Kidney epithelial cell (primary cell): ENCODE data around the gene LAMC3. TPM values are rescaled to one million over a fixed set of nuclear protein-coding genes. Genes with fewer than 3 reads are reported as not detected.
"Not testable (repeated sequence)": the region's sequence is repeated elsewhere in the genome, so short reads cannot be mapped to it uniquely, and the experiment has no call there.

Experiments used
- DNase-seq: peaks from one replicate; pipeline ENCODE4 v3.0.0-alpha.2; 2010; ENCODE audit warnings: low read depth
- H3K27me3 ChIP-seq: 2 replicates; pipeline ENCODE4 v1.6.0; 2011; ENCODE audit warnings: low read length; ENCODE audit not compliant: control insufficient read depth, insufficient read depth
- H3K36me3 ChIP-seq: 2 replicates; pipeline ENCODE4 v1.5.1; 2011; ENCODE audit warnings: low read length; ENCODE audit not compliant: control insufficient read depth, insufficient read depth
- H3K4me3 ChIP-seq: 2 replicates; pipeline ENCODE4 v1.5.1; 2011; ENCODE audit warnings: low read depth, mild to moderate bottlenecking, control low read depth, low read length
- total RNA-seq: library from RNA; depleted of rRNA; stranded (reverse); fragments of >200 nt; gene quantifications from 2 replicates; pipeline ENCODE4 v1.2.3, GENCODE V29; 2015
- TF ChIP-seq, protein P1 (sequence below): IDR thresholded peaks from 2 replicates; pipeline ENCODE4 v1.5.1; 2011; ENCODE audit warnings: mild to moderate bottlenecking, moderate library complexity, low read length, control low read depth, inconsistent platforms; ENCODE audit not compliant: insufficient read depth, poor library complexity, severe bottlenecking

The LAMC3 gene
- total RNA-seq, 1 donor from 2014 or later: 7.5 TPM

DNA sequence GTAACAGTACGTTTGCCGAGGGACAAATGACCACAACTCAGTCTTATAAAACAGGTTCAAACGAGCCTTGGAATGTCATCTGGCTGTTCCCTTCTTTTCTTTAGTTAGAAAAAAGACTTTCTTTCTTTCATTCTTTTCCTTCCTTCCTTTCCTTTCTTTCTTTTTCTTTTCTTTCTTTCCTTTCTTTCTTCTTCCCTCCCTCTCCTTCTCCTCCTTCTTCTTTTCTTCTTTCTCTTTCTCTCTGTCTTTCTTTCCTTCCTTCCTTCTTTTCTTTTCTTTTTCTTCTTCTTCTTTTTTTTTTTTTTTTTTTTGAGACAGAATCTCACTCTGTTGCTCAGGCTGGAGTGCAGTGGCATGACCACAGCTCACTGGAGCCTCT, 9.7 kb upstream of the LAMC3 start:
- no peaks in the 10 kb centered on the region for H3K36me3 ChIP-seq
- TF ChIP-seq, protein P1, sequence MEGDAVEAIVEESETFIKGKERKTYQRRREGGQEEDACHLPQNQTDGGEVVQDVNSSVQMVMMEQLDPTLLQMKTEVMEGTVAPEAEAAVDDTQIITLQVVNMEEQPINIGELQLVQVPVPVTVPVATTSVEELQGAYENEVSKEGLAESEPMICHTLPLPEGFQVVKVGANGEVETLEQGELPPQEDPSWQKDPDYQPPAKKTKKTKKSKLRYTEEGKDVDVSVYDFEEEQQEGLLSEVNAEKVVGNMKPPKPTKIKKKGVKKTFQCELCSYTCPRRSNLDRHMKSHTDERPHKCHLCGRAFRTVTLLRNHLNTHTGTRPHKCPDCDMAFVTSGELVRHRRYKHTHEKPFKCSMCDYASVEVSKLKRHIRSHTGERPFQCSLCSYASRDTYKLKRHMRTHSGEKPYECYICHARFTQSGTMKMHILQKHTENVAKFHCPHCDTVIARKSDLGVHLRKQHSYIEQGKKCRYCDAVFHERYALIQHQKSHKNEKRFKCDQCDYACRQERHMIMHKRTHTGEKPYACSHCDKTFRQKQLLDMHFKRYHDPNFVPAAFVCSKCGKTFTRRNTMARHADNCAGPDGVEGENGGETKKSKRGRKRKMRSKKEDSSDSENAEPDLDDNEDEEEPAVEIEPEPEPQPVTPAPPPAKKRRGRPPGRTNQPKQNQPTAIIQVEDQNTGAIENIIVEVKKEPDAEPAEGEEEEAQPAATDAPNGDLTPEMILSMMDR: no peak
- peaks cover 30% of the 10 kb centered on the region for H3K27me3 ChIP-seq
- no peak for DNase-seq
- H3K4me3 ChIP-seq: no peak overlapping the region

DNA sequence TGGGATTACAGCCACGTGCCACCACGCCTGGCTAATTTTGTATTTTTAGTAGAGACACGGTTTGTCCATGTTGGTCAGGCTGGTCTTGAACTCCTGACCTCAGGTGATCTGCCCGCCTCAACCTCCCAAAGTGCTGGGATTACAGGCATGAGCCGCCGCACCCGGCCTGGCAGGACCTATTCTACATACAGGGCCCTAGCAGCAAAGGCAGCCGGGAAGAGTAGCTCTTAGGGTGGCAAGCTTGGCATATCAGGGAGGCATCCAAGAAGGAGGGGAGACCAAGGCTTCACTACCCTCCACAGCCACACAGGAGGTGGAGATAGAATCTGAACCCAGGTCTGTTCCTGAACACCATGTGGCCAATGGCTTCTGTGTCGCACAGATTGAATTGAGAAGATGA, 8.4 kb upstream of the LAMC3 start:
- not testable (repeated sequence) for H3K36me3 ChIP-seq, H3K4me3 ChIP-seq, DNase-seq
- peaks cover 30% of the 10 kb centered on the region for H3K27me3 ChIP-seq

DNA sequence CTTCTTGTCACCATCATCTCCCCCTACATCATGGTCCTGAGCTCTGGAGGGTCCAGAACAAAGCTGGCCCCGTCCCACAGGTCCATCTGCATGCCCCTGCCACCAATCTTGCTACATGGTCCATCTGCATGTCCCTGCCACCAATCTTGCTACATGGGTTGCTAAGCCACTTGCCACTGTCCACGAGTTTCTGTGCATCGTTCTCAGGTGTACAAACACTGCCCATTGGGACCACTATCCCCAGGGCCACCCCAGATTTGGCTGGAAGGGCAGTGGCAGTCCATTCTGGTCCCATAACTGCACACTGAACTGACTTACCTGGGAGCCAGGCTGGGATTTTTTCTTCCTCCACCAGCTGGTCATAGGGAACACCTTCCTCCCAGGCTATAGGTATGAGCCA, 8.0 kb upstream of the LAMC3 start:
- TF ChIP-seq, protein P1: no peak
- no peak for DNase-seq
- Histone ChIP-seq H3K27me3 (peaks cover 30% of the 10 kb centered on the region), H3K36me3 (no peaks in the 10 kb centered on the region), H3K4me3 (no peak overlapping the region)

DNA sequence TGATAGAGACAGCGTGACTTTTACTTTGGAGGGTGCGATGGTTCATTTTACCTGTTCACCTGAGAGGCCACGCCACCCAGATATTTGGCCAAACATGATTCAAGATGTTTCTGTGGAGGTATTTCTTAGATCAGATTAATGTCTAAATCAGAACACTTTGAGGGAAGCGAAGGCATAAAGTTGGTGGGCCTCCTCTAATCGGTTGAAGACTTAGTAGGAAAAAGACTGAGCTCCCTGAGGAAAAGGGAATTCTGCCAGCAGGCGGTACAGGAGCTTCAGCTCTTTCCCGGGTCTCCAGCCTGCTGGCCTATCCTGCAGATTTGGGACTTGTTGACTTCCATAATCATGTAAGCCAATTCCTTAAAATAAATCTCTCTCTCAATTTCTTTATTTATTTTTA, 7.0 kb upstream of the LAMC3 start:
- Histone ChIP-seq H3K27me3 (peaks cover 30% of the 10 kb centered on the region), H3K36me3 (no peaks in the 10 kb centered on the region), H3K4me3 (no peak overlapping the region)
- TF ChIP-seq, protein P1: no peak
- no peak for DNase-seq

DNA sequence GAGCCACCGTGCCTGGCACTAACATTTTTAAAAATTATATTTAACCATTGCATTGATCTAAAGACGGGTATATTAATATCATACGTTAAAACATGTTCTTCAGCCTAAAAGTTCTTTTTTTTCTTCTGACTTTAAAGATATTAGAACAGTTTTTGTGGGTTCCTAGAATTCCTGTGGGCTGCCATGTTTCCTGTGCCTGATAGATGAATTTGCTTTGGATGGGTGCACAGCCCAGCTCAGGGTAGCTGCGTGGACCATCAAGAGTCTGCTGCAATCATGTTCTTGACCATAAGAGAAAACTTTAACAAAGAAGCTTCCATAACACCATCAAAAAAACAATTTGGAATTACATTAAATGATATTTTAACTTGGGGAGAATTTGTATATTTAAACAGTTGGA, 2.4 kb upstream of the LAMC3 start:
- no peak for DNase-seq
- Histone ChIP-seq H3K36me3 (no peaks in the 10 kb centered on the region), H3K27me3 (peaks cover 21% of the 10 kb centered on the region), H3K4me3 (no peak overlapping the region)
- TF ChIP-seq, protein P1: no peak

DNA sequence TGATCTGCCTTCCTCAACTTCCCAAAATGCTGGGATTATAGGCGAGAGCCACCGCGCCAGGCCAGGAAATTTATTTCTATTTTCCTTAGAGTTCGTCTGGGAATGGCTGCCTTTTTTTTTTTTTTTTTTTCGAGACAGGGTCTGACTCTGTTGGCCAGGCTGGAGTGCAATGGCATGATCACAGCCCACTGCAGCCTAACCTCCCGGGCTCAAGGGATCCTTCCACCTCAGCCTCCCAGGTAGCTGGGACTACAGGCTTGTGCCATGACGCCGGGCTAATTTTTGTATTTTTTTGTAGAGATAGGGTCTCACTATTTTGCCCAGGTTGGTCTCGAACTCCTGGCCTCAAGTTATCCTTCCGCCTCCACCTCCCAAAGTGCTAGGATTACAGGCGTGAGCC, 888 bp upstream of the LAMC3 start:
- TF ChIP-seq, protein P1: no peak
- Histone ChIP-seq H3K4me3 (no peak overlapping the region), H3K36me3 (no peaks in the 10 kb centered on the region), H3K27me3 (peaks cover 21% of the 10 kb centered on the region)
- DNase-seq: no peak

DNA sequence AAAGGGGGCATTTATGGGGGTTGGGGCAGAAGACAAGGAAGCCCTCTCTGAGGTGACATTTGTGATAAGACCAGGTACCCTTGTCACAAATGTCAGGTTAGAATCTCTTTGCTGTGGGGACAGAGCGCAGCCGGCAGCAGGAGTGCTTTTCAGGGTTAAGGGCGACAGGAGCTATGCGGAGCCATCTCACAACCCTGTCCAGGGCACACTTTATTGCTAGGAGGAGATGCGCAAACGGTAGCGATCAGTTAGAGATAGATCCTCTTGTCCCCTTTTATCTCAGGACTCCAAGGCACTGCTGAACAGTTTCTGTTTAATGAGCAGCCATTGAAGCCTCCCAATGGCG, 438 bp upstream of the LAMC3 start:
- no peak overlapping the region for H3K4me3 ChIP-seq
- DNase-seq: no peak
- no peaks in the 10 kb centered on the region for H3K36me3 ChIP-seq
- H3K27me3 ChIP-seq: peaks cover 21% of the 10 kb centered on the region
- TF ChIP-seq, protein P1: no peak
